Smooth muscle cell (in vitro differentiated cells): ENCODE data around the gene DIPK2B. TPM values are rescaled to one million over a fixed set of nuclear protein-coding genes. Genes with fewer than 3 reads are reported as not detected.

Experiments
- DNase-seq: peaks from one replicate; lab custom pipeline; 2025; ENCODE audit not compliant: unreplicated experiment; lab: John Stamatoyannopoulos, UW
- H2AFZ ChIP-seq: fragments of 200-600 bp; sonication (generic); 2 replicates; pipeline ENCODE4 v1.6.0; 2016; ENCODE audit warnings: antibody characterized with exemption, low read depth, mild to moderate bottlenecking
- H3F3A ChIP-seq: fragments of 200-600 bp; sonication (generic); 2 replicates; pipeline ENCODE4 v1.6.0; 2017; ENCODE audit warnings: antibody characterized with exemption, low read depth
- H3K27ac ChIP-seq: fragments of 200-600 bp; sonication (generic); 2 replicates; pipeline ENCODE4 v1.5.1; 2016; ENCODE audit warnings: low read depth, mild to moderate bottlenecking
- H3K27me3 ChIP-seq: fragments of 200-600 bp; sonication (generic); 2 replicates; pipeline ENCODE4 v1.6.1; 2016; ENCODE audit warnings: low read depth, mild to moderate bottlenecking
- H3K36me3 ChIP-seq: fragments of 200-600 bp; sonication (generic); 2 replicates; pipeline ENCODE4 v1.5.1; 2016; ENCODE audit warnings: low read depth
- H3K4me1 ChIP-seq: fragments of 200-600 bp; sonication (generic); 2 replicates; pipeline ENCODE4 v1.5.1; 2016; ENCODE audit warnings: low read depth
- H3K4me2 ChIP-seq: fragments of 200-600 bp; sonication (generic); 2 replicates; pipeline ENCODE4 v1.6.0; 2016; ENCODE audit warnings: mild to moderate bottlenecking
- H3K4me3 ChIP-seq: fragments of 200-600 bp; sonication (generic); 2 replicates; pipeline ENCODE4 v1.5.1; 2016; ENCODE audit warnings: mild to moderate bottlenecking
- H3K79me2 ChIP-seq: fragments of 200-600 bp; sonication (generic); 2 replicates; pipeline ENCODE4 v1.6.0; 2016; ENCODE audit warnings: low read depth, mild to moderate bottlenecking
- H3K9ac ChIP-seq: fragments of 200-600 bp; sonication (generic); 2 replicates; pipeline ENCODE4 v1.6.0; 2016; ENCODE audit warnings: low read depth
- H3K9me3 ChIP-seq: fragments of 200-600 bp; sonication (generic); replicated peaks from 2 replicates; pipeline ENCODE4 v1.5.1; 2016; ENCODE audit warnings: low read depth
- H4K20me1 ChIP-seq: fragments of 200-600 bp; sonication (generic); 2 replicates; pipeline ENCODE4 v1.6.0; 2016; ENCODE audit warnings: low read depth
- WGBS: methylation state at CpG from one replicate; pipeline ENCODE4 v1.1.7; 2016; ENCODE audit warnings: low lambda C conversion rate; 5-methylcytosine and 5-hydroxymethylcytosine counted together
- polyA plus RNA-seq: library from polyadenylated mRNA; unstranded; fragments of >200 nt; fragmentation: Nextera tagmentation; extraction: Ambion mirVana; gene quantifications from 2 replicates; pipeline ENCODE4 v1.2.1, GENCODE V29; 2016
- total RNA-seq: library from RNA; depleted of rRNA; stranded (reverse); fragments of >200 nt; gene quantifications from 2 replicates; pipeline ENCODE4 v1.2.3, GENCODE V29; 2014
- TF ChIP-seq, protein P1 (sequence below): fragments of 200-600 bp; sonication (generic); IDR thresholded peaks from 2 replicates; pipeline ENCODE4 v1.5.1; 2017; ENCODE audit warnings: borderline replicate concordance, mild to moderate bottlenecking, antibody characterized with exemption; ENCODE audit not compliant: insufficient read depth, poor library complexity, severe bottlenecking

DIPK2B gene
- total and polyA plus RNA-seq, 2 experiments from 2014 or later: not detected

DNA sequence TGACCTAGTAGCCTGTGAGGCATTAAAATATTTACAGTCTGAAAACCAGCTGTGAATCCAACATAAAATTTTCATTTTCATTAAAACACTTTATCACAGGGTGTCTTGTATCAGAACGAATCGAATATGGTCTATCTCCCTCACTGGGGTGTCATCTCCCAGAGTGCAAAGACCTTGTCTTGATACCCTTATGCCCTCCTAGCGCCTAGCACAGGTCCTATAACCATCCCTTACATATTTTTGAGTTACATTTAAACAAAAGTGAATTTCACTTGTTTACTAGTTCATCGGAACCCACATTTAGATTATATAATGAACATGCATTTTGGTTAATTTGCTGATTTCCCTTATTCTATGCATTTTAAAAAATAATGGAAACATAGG, 14.0 kb downstream of the DIPK2B start:
- Histone ChIP-seq H3K4me1 (no peaks in the 10 kb centered on the region), H3K27ac (no peak overlapping the region), H3F3A (no peaks in the 10 kb centered on the region), H3K79me2 (no peaks in the 10 kb centered on the region), H3K4me2 (peak overlapping the region; percentile 83), H3K4me3 (peak overlapping the region; percentile 43), H3K27me3 (no peaks in the 10 kb centered on the region), H4K20me1 (no peaks in the 10 kb centered on the region), H3K9me3 (no peaks in the 10 kb centered on the region), H2AFZ (peak overlapping the region; percentile 88), H3K9ac (no peak overlapping the region), H3K36me3 (no peaks in the 10 kb centered on the region)
- DNase-seq: no peak
- TF ChIP-seq, protein P1, sequence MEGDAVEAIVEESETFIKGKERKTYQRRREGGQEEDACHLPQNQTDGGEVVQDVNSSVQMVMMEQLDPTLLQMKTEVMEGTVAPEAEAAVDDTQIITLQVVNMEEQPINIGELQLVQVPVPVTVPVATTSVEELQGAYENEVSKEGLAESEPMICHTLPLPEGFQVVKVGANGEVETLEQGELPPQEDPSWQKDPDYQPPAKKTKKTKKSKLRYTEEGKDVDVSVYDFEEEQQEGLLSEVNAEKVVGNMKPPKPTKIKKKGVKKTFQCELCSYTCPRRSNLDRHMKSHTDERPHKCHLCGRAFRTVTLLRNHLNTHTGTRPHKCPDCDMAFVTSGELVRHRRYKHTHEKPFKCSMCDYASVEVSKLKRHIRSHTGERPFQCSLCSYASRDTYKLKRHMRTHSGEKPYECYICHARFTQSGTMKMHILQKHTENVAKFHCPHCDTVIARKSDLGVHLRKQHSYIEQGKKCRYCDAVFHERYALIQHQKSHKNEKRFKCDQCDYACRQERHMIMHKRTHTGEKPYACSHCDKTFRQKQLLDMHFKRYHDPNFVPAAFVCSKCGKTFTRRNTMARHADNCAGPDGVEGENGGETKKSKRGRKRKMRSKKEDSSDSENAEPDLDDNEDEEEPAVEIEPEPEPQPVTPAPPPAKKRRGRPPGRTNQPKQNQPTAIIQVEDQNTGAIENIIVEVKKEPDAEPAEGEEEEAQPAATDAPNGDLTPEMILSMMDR: no peak
- 53% methylated on average over 4 of the region's 4 CpGs for whole genome bisulfite sequencing

DNA sequence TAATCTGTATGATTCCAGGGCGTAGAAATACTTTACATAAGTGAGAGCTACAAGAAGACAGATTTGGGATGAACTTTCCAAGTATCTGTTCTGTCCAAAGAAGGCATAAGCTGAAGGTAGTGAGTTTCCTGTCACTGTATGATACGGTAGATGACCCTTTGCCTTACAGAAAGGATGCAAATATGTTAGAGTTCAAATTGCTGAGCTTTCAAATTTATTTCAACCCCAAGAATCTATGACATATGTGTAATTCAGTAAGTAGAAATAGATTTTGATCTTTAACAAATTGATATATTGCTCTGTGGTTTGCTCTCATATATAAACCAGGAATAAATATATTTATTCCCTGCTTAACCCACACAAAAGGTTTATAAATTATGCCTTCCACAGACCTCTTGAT, 16.5 kb downstream of the DIPK2B start:
- Histone ChIP-seq H3K27me3 (no peaks in the 10 kb centered on the region), H3K4me3 (no peak overlapping the region), H3K79me2 (no peaks in the 10 kb centered on the region), H3K9me3 (peaks cover under 1% of the 10 kb centered on the region), H4K20me1 (no peaks in the 10 kb centered on the region), H3K9ac (no peak overlapping the region), H2AFZ (no peak overlapping the region), H3K36me3 (no peaks in the 10 kb centered on the region), H3K27ac (no peak overlapping the region), H3K4me1 (no peaks in the 10 kb centered on the region), H3F3A (no peaks in the 10 kb centered on the region), H3K4me2 (no peak overlapping the region)
- DNase-seq: no peak
- WGBS: 70% methylated on average over 2 of the region's 2 CpGs
- TF ChIP-seq, protein P1: no peak

DNA sequence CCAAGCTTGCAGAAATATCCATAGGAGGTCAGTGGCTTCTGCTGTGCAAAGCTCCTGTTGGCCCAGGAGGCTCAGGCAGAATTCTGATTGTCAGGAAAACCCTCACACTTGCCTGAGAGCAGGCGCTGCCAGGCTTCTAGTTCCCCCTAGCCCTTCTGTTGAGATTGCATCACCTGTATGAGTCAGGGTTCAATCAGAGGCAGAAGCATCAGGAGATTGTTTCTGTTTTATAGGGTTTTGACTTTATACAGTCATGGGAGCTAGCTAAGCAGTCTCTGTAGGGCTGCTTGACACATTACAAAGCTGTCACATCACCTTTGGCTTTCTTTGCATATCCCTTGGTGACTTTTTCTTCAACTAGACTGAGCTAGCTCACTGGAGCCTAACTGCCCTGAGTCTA, 27.8 kb downstream of the DIPK2B start:
- no peak for DNase-seq

DNA sequence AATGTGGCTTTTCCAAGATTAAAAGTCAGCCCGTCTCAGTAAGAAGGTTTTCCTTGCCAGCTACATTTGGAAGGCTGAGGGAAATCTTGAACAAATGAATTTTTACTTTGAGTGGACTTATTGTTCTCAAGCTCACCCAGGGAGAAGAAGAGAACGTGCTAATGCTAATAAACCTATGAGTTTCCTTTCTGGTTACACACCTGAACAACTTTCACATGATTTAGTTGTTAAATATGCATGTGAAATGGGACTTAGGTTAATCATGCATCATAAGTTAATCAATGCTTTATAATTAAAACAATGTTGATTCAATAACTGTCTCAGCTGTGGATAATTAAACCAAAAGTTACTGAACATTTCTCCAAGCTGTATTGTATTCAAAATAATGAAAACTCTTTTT, 33.9 kb downstream of the DIPK2B start:
- Histone ChIP-seq H3K27ac (no peak overlapping the region), H3K79me2 (no peaks in the 10 kb centered on the region), H3F3A (no peaks in the 10 kb centered on the region), H3K4me1 (no peaks in the 10 kb centered on the region), H3K9me3 (no peaks in the 10 kb centered on the region), H4K20me1 (no peaks in the 10 kb centered on the region), H3K27me3 (no peaks in the 10 kb centered on the region), H3K4me2 (no peak overlapping the region), H3K36me3 (no peaks in the 10 kb centered on the region), H2AFZ (no peak overlapping the region), H3K9ac (no peak overlapping the region), H3K4me3 (no peak overlapping the region)
- 65% methylated on average over 2 of the region's 2 CpGs for WGBS
- DNase-seq: no peak
- TF ChIP-seq, protein P1: no peak

More for the DNA sequence above, 27.8 kb downstream of the DIPK2B start:
- Histone ChIP-seq H3K4me1 (no peaks in the 10 kb centered on the region), H3K27me3 (no peaks in the 10 kb centered on the region), H3K27ac (no peak overlapping the region), H3F3A (no peaks in the 10 kb centered on the region), H2AFZ (no peak overlapping the region), H3K4me2 (no peak overlapping the region), H3K9me3 (peaks cover under 1% of the 10 kb centered on the region), H3K4me3 (no peak overlapping the region), H3K9ac (no peak overlapping the region), H3K79me2 (no peaks in the 10 kb centered on the region), H3K36me3 (no peaks in the 10 kb centered on the region), H4K20me1 (no peaks in the 10 kb centered on the region)
- 48% methylated on average over 1 of the region's 1 CpG for WGBS
- TF ChIP-seq, protein P1: no peak
